CD4-positive, CD25-positive, alpha-beta regulatory T cell (primary cell): ENCODE results near the gene NTF4. TPM values are rescaled to one million over a fixed set of nuclear protein-coding genes. Genes with fewer than 3 reads are reported as not detected.
"Not testable (repeated sequence)": the region's sequence is repeated elsewhere in the genome, so short reads cannot be mapped to it uniquely, and the experiment has no call there.

Experiments used
- ATAC-seq, 2 donors: fragments of 150-1000 bp; cut with Tn5 transposase; one replicate each; pipeline ENCODE4 v1.10.0; 2021; ENCODE audit warnings: low read depth in 2 of 2, moderate number of reproducible peaks in 2 of 2, moderate library complexity in 1 of 2
- DNase-seq, 3 donors: peaks; one replicate each; pipeline versions ENCODE4 v3.0.0 to v3.0.0-alpha.2; 2012 to 2022; ENCODE audit warnings: mixed read lengths in 1 of 3
- H3K27ac ChIP-seq: one replicate; pipeline ENCODE4 v1.7.0; 2013; ENCODE audit warnings: mild to moderate bottlenecking, low read length; ENCODE audit not compliant: insufficient read depth, poor library complexity, severe bottlenecking
- H3K27me3 ChIP-seq: one replicate; pipeline ENCODE4 v1.7.0; 2013; ENCODE audit warnings: low read length; ENCODE audit not compliant: control insufficient read depth, insufficient read depth
- H3K36me3 ChIP-seq: one replicate; pipeline ENCODE4 v1.7.0; 2013; ENCODE audit warnings: mild to moderate bottlenecking, low read length, moderate library complexity; ENCODE audit not compliant: control insufficient read depth, insufficient read depth
- H3K4me1 ChIP-seq: 2 replicates; pipeline ENCODE4 v1.7.0; 2013; ENCODE audit warnings: mild to moderate bottlenecking, low read length; ENCODE audit not compliant: insufficient read depth, control insufficient read depth, poor library complexity, severe bottlenecking
- H3K4me3 ChIP-seq: one replicate; pipeline ENCODE4 v1.7.0; 2013; ENCODE audit warnings: low read depth, mild to moderate bottlenecking, low read length, moderate library complexity
- H3K9me3 ChIP-seq, 2 experiments: 1 replicate in 1 of 2; 2 replicates in 1 of 2; pipeline ENCODE4 v1.7.0; 2013; ENCODE audit warnings: low read length in 2 of 2, mild to moderate bottlenecking in 1 of 2, moderate library complexity in 1 of 2; ENCODE audit not compliant: control insufficient read depth in 2 of 2
- H3K27ac Mint-ChIP-seq, 3 donors: one replicate each; pipeline ENCODE4 v1.8.0; 2020 to 2022; ENCODE audit warnings: mild to moderate bottlenecking in 3 of 3, mixed read lengths in 3 of 3, moderate library complexity in 2 of 3
- H3K27me3 Mint-ChIP-seq: one replicate; pipeline ENCODE4 v1.8.0; 2022; ENCODE audit warnings: mild to moderate bottlenecking, mixed read lengths
- H3K36me3 Mint-ChIP-seq: one replicate; pipeline ENCODE4 v1.8.0; 2020; ENCODE audit warnings: mixed read lengths
- H3K4me1 Mint-ChIP-seq, 4 donors: one replicate each; pipeline ENCODE4 v1.8.0; 2020 to 2022; ENCODE audit warnings: mixed read lengths in 4 of 4, mild to moderate bottlenecking in 1 of 4
- H3K4me3 Mint-ChIP-seq, 4 donors: one replicate each; pipeline ENCODE4 v1.8.0; 2020 to 2022; ENCODE audit warnings: mild to moderate bottlenecking in 4 of 4, mixed read lengths in 4 of 4, moderate library complexity in 3 of 4
- H3K9me3 Mint-ChIP-seq, 7 donors: one replicate each; pipeline ENCODE4 v1.8.0; 2020 to 2022; ENCODE audit warnings: mixed read lengths in 7 of 7, mild to moderate bottlenecking in 3 of 7, moderate library complexity in 2 of 7
- polyA plus RNA-seq, 4 donors: library from polyadenylated mRNA; unstranded; fragments of 300-500 nt; fragmentation: Illumina TruSeq; gene quantifications; one replicate each; pipeline ENCODE4 v1.2.3, GENCODE V29; 2021
- total RNA-seq: library from RNA; stranded (reverse); gene quantifications from one replicate; pipeline ENCODE4 v1.2.3, GENCODE V29; 2022

The NTF4 gene
- total and polyA plus RNA-seq, 5 donors from 2014 or later: not detected

DNA sequence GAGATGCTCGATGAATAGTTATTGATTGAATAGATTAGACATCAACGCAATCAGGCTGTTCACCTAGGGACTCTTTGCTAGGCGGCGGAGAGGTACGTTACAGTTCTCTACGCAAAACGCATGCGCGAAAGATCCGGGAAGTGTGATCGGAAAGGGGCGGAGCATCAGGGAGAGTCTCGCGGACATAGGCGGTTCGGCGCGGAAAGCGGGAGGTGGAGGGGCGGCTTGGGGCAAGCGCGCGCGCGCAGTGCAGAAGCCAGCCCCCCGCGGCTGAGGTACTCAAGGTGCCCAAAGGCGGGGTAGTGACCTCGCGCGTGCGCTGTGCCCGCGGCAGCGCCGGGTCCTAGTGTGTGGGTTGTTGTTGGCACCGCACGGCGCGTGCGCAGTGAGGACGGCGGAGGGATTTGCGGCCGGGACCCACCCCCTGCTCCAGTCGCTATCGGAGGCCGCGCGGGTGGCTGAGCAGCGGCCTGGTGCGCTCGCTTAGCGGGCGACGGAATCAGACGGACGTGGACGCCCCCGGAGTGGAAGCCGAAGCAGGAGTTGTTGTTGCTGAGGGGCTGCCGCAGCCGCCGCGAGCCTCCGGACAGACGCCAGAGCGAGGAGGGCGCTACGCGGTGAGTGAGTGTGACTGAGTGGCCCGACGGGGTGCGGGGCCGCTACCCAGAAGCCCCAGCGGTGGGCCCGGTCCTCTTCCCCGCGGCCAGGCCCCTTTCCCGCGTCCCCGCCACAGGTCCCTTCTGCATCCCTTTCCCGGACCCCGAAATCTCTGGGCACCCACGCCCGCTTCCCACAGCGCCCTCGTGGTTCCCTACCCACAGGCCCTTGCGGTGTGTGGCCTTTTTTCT, 20.6 kb upstream of the NTF4 start, which contains the start of gene SNRNP70:
SNRNP70 (plus strand) TSS at position 432 of the 848 bp plus-strand sequence. CDS start 964 bp downstream, outside the sequence.
- Histone ChIP-seq H3K27me3 (no peaks in the 10 kb centered on the region), H3K36me3 (peaks cover 19% of the 10 kb centered on the region), H3K9me3 (no peaks in the 10 kb centered on the region), H3K27ac (peak within 1 kb of the TSS; percentile 83), H3K4me3 (peak within 1 kb of the TSS; percentile 95), H3K4me1 (peaks cover 33% of the 10 kb centered on the region)
- peaks cover 0 to 2% (median 0%) of the 10 kb centered on the region in 7 donors for H3K9me3 Mint-ChIP-seq
- ATAC-seq: peak; percentile 91 to 92
- peak within 1 kb of the TSS; percentile 84 to 96 (median 93) for H3K4me3 Mint-ChIP-seq
- peaks cover 0 to 47% (median 26%) of the 10 kb centered on the region in 4 donors for H3K4me1 Mint-ChIP-seq
- peak within 1 kb of the TSS; percentile 79 to 99 (median 86) for H3K27ac Mint-ChIP-seq
- DNase-seq: peak; percentile 99 to 100 (median 100)
- peaks cover 11% of the 10 kb centered on the region for H3K27me3 Mint-ChIP-seq
- peaks cover 13% of the 10 kb centered on the region for H3K36me3 Mint-ChIP-seq

DNA sequence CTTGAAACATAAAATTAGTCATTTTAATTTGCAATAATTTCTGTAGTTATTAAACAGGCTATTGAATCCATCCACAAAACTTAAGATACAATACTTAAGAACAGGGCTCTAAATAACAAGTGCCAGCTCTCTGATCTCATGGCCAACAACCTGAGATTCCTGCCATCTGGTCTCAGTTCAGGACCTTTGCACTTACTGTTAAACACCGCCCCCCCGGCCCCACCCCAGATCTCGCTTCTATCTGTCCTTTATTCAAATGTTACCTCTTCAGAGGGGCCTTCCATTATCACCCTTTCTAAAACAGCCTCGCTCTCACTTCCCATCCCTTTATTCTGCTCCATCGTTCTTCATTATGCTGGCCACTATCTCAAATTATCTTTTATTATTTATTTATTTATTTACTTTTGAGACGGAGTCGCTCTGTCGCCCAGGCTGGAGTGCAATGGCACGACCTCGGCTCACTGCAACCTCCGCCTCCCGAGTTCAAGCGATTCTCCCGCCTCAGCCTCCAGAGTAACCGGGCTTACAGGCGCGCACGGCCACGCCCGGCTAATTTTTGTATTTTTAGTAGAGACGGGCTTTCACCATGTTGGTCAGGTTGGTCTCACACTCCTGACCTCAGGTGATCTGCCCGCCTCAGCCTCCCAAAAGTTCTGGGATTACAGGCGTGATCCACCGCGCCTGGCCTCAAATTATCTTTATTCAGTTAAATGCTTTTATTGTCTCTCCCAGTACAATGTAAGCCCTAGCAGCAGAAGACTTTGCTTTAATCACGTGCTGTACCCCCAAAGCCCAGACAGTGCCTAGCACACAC, 19.8 kb upstream of the NTF4 start:
- Mint-ChIP-seq H3K27me3 (peaks cover 11% of the 10 kb centered on the region), H3K36me3 (peaks cover 11% of the 10 kb centered on the region), H3K27ac (peak overlapping the region; percentile 79 to 99 (median 86)), H3K4me3 (peak overlapping the region; percentile 84 to 96 (median 93)), H3K9me3 (peaks cover 0 to 2% (median 0%) of the 10 kb centered on the region in 7 donors), H3K4me1 (peaks cover 0 to 44% (median 27%) of the 10 kb centered on the region in 4 donors)
- Histone ChIP-seq H3K9me3 (no peaks in the 10 kb centered on the region), H3K36me3 (peaks cover 13% of the 10 kb centered on the region), H3K4me1 (peaks cover 33% of the 10 kb centered on the region), H3K4me3 (peak overlapping the region; percentile 85), H3K27me3 (no peaks in the 10 kb centered on the region), H3K27ac (peak overlapping the region; percentile 83)
- no peak for DNase-seq
- ATAC-seq: no peak

DNA sequence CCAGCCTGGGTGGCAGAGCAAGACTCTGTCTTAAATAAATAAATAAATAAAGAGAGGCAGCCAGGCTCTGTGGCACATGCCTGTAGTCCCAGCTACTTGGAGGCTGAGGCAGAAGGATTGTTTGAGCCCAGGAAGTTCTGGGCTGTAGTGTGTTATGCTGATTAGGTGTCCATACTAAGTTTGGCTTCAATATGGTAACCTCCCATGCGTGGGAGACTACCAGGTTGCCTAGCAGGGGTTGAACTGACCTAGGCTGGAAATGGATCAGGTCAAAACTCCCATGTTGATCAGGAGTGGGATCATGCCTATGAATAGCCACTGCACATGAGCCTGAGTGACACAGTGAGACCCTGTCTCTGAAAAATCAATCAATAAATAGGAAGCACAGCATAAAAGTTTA, 16.7 kb upstream of the NTF4 start:
- no peak overlapping the region for H3K27ac Mint-ChIP-seq
- peak overlapping the region in 1 of 4 donors; percentile 81 for H3K4me3 Mint-ChIP-seq
- peaks cover 0 to 2% (median 0%) of the 10 kb centered on the region in 7 donors for H3K9me3 Mint-ChIP-seq
- Histone ChIP-seq H3K4me1 (peaks cover 12% of the 10 kb centered on the region), H3K4me3 (no peak overlapping the region), H3K27ac (no peak overlapping the region), H3K36me3 (no peaks in the 10 kb centered on the region), H3K9me3 (no peaks in the 10 kb centered on the region), H3K27me3 (no peaks in the 10 kb centered on the region)
- H3K36me3 Mint-ChIP-seq: peaks cover 2% of the 10 kb centered on the region
- peaks cover 15% of the 10 kb centered on the region for H3K27me3 Mint-ChIP-seq
- DNase-seq (no peak), ATAC-seq (no peak)
- H3K4me1 Mint-ChIP-seq: peaks cover 0 to 17% (median 10%) of the 10 kb centered on the region in 4 donors

DNA sequence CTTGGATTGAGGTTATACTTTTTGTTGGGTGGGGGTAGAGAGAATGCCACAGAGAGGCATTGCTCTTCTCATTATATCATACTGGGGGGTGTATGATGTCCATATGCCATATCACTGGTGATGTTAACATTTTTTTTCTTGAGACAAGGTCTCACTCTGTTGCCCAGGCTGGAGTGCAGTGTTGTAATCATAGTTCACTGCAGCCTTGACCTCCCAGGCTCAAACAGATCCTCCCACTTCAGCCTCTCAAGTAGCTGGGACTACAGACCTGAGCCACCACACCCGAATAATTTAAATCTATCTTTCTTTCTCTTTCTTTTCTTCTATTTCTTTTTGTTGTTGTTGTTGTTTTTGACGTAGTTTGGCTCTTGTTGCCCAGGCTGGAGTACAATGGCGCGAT, 15.8 kb upstream of the NTF4 start:
- Mint-ChIP-seq H3K4me3 (no peak overlapping the region), H3K27ac (no peak overlapping the region)

DNA sequence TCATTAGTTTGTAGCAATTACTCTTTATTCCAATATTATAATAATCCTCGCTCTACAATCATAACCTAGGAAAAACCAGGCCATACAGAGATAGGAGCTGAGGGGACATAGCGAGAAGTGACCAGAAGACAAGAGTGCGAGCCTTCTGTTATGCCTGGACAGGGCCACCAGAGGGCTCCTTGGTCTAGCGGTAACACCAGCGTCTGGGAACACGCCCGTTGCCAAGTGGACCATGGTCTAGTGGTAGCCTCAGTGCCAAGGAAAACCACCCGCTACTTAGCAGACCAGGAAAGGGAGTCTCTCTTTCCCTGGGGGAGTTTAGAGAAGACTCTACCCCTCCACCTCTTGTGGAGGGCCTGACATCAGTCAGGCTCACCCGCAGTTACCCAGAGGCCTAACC, 10.3 kb upstream of the NTF4 start:
- H3K9me3 Mint-ChIP-seq, H3K27ac Mint-ChIP-seq, DNase-seq, ATAC-seq, H3K36me3 Mint-ChIP-seq, H3K4me1 ChIP-seq, H3K36me3 ChIP-seq, H3K4me3 Mint-ChIP-seq, H3K27ac ChIP-seq, H3K9me3 ChIP-seq, H3K27me3 ChIP-seq, H3K4me3 ChIP-seq: not testable (repeated sequence)
- Mint-ChIP-seq H3K27me3 (peaks cover 53% of the 10 kb centered on the region), H3K4me1 (peaks cover 0 to 14% (median 9%) of the 10 kb centered on the region in 4 donors)

More for the DNA sequence above, 15.8 kb upstream of the NTF4 start:
- no peak overlapping the region for H3K27ac ChIP-seq
- no peak overlapping the region for H3K4me3 ChIP-seq
- Mint-ChIP-seq H3K9me3 (peaks cover 0 to 2% (median 0%) of the 10 kb centered on the region in 7 donors), H3K36me3 (no peaks in the 10 kb centered on the region), H3K4me1 (peaks cover 0 to 12% (median 6%) of the 10 kb centered on the region in 4 donors), H3K27me3 (peaks cover 17% of the 10 kb centered on the region)
- peaks cover 5% of the 10 kb centered on the region for H3K4me1 ChIP-seq
- no peaks in the 10 kb centered on the region for H3K27me3 ChIP-seq
- H3K9me3 ChIP-seq: no peaks in the 10 kb centered on the region
- DNase-seq: no peak
- no peak for ATAC-seq
- H3K36me3 ChIP-seq: no peaks in the 10 kb centered on the region

DNA sequence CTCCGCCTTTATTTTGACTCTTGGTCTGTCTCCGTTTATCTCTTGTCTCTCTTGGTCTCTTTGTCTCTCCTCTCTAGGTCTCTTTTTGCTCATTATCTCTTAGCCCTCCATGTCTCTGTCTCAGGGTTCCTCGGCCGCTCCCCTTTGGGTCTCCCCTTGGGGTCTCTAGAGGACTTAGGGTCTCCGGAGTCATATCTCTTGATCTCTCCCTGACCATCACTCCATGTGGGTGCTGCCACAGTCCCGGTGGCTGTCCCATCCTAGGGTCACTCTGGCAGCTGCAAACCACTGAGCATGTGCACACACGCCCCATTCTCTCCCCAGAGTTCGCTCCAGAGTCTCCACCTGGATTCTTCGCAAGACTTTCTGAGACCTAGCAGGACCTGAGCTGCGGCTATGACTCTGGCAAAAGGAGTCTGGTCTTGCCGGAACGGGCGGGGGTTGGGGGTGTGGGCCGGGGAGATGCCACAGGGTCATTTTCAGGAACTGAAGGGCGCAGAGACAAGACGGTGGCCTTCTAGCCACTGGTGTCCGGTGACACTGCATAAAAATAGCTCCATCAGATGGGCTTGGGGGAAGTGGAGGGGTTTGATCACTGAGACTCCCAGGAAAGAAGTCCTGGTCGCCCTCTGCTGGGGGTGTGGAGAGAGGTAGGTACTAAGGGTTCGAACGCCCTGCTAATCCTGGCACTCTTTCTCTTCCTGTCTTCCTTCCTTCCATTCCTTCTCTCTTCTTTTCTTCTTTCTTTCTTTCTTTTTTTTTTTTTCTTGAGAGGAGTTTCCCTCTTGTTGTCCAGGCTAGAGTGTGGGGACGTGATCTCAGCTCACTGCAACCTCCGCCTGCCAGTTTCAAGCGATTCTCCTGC, 9.1 kb upstream of the NTF4 start:
- no peak for DNase-seq
- no peaks in the 10 kb centered on the region for H3K9me3 ChIP-seq
- peaks cover 4% of the 10 kb centered on the region for H3K36me3 Mint-ChIP-seq
- no peak for ATAC-seq
- no peaks in the 10 kb centered on the region for H3K4me1 ChIP-seq
- peaks cover 64% of the 10 kb centered on the region for H3K27me3 Mint-ChIP-seq
- peak overlapping the region in 3 of 4 donors; percentile 29 to 49 (median 45) for H3K4me3 Mint-ChIP-seq
- no peaks in the 10 kb centered on the region for H3K36me3 ChIP-seq
- peak overlapping the region in 1 of 3 donors; percentile 59 for H3K27ac Mint-ChIP-seq
- H3K27me3 ChIP-seq: peaks cover 14% of the 10 kb centered on the region
- peaks cover 0 to 8% (median 0%) of the 10 kb centered on the region in 7 donors for H3K9me3 Mint-ChIP-seq
- no peak overlapping the region for H3K4me3 ChIP-seq
- H3K4me1 Mint-ChIP-seq: peaks cover 0 to 14% (median 9%) of the 10 kb centered on the region in 4 donors
- no peak overlapping the region for H3K27ac ChIP-seq
